Right cardiac atrium (tissue), 5 donors: ENCODE measurements around the gene FSTL4. TPM values are rescaled to one million over a fixed set of nuclear protein-coding genes. Genes with fewer than 3 reads are reported as not detected.
A peak's percentile ranks its signal among the peaks of the same experiment; 100 is the strongest.

ENCODE experiments used
- ATAC-seq, 2 donors: fragments of 200-7000 bp; cut with Tn5 transposase; one replicate each; pipeline versions ENCODE4 v1.8.0 to v1.9.1; 2020; ENCODE audit warnings: moderate library complexity in 2 of 2, mild to moderate bottlenecking in 1 of 2
- DNase-seq, 3 donors: peaks; one replicate each; pipeline ENCODE4 v3.0.0-alpha.2; 2020
- H3K27ac ChIP-seq: one replicate; pipeline ENCODE4 v1.5.1; 2013; ENCODE audit warnings: mild to moderate bottlenecking, low read length, control low read depth, moderate library complexity
- H3K27me3 ChIP-seq: one replicate; pipeline ENCODE4 v1.6.1; 2013; ENCODE audit not compliant: control insufficient read depth, insufficient read depth
- H3K4me1 ChIP-seq: one replicate; pipeline ENCODE4 v1.6.1; 2013; ENCODE audit warnings: low read length; ENCODE audit not compliant: control insufficient read depth, insufficient read depth
- H3K4me3 ChIP-seq: one replicate; pipeline ENCODE4 v1.5.1; 2013; ENCODE audit warnings: low read length, control low read depth
- H3K9me3 ChIP-seq: one replicate; pipeline ENCODE4 v1.6.1; 2013; ENCODE audit warnings: low read length; ENCODE audit not compliant: control insufficient read depth
- WGBS: extraction: QIAGEN DNeasy Blood & Tissue Kit; methylation state at CpG from one replicate; pipeline ENCODE4 v1.1.7; 2013; 5-methylcytosine and 5-hydroxymethylcytosine counted together
- intact Hi-C, 4 donors: fragments of 100-400 bp; cut with DNase I; formaldehyde crosslinking; loops; one replicate each; pipeline versions ENCODE4 v1.11.0 to v1.14.0; 2022 to 2023
- polyA plus RNA-seq: library from polyadenylated mRNA; stranded (reverse); fragments of 200-250 nt; gene quantifications from one replicate; pipeline ENCODE4 v1.2.3, GENCODE V29; 2013
- total RNA-seq, 4 donors: library from RNA; stranded (reverse); fragmentation: NEBNext Ultra II Directional; extraction: Animal tissue kit (Norgen Biotek cat#: 25700); gene quantifications; one replicate each; pipeline ENCODE4 v1.2.1, GENCODE V29; 2021
- donor health status: healthy with polysubstance abuse.
- donor health status: DM: no; HTN: yes; CAD: no.
- donor health status: DM: no; HTN: no; CAD: no.
- donor health status: DM: no; HTN: yes; CAD: no; lungs with severe emphysema.
- donor health status: DM: yes; HTN: yes; CAD: no.

FSTL4 gene
- total and polyA plus RNA-seq, 5 donors, result not detected

DNA sequence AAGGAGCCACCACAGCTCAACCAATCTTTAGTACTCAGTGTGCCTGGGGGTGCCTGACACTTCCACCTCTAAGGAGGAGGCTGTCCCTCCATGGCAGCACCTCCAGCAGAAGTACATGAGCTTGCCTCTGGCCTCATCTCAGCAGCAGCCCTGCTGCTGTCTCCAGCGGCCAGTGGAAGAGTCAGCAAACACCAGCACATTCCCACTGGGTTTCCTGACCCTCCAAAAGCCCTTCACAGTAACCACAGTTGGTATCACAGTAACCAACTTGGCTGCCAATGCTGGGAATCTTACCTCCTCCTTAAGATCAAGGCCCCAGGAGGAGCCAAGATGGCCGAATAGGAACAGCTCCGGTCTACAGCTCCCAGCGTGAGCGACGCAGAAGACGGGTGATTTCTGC lies 29.4 kb downstream of the FSTL4 start:
- H3K4me3 ChIP-seq, result no peak overlapping the region
- intact Hi-C loops, result no loop called here
- no peaks in the 10 kb centered on the region for H3K4me1 ChIP-seq
- 83% methylated on average over 7 of the region's 7 CpGs for WGBS
- no peaks in the 10 kb centered on the region for H3K27me3 ChIP-seq
- no peaks in the 10 kb centered on the region for H3K9me3 ChIP-seq
- ATAC-seq, result no peak
- no peak for DNase-seq
- no peak overlapping the region for H3K27ac ChIP-seq

DNA sequence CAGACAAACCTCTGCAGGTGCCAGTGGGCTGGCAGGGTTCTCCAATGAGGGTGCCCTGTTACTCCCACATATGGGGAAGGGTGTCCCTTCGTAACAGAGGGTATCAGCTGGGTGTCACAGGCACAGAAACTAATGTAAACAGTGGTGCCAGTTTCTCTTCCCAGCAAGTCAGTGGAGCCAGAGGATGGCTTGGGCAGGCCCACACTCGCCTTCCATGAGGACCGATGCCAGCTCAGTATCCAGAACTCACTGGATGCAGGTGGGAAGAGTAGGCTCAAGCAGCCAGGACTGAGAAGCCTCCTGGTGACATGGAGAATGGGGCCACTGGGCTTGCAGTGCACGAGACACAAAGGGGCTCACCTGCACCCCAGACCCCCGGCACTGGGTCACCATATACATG lies 30.4 kb downstream of the FSTL4 start:
- H3K4me1 ChIP-seq, result no peaks in the 10 kb centered on the region
- no peak for DNase-seq
- H3K9me3 ChIP-seq, result no peaks in the 10 kb centered on the region
- ATAC-seq, result peak in 1 of 2 donors; percentile 16
- intact Hi-C loops, result no loop called here
- H3K27me3 ChIP-seq, result no peaks in the 10 kb centered on the region
- H3K27ac ChIP-seq, result no peak overlapping the region
- WGBS, result 80% methylated on average over 5 of the region's 5 CpGs
- H3K4me3 ChIP-seq, result no peak overlapping the region

DNA sequence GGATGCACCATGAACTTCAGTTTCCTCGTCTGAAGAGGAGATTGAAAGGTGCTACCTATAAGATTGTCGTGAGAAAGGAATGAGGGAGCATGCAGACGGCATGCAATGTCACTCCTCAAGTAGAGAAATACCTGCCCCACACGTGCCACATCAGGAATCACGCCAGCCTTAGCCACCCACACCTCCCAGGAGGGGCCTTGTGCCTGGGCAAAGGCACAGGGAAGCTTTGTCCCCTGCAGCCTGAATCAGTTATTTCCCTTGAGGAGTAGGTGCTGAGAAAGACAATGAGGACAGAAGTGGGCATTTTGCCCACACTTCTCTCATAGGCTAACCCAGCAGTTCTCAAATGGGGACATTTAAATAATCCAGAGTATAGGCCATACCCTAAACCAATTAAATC lies 31.0 kb downstream of the FSTL4 start:
- Histone ChIP-seq H3K27ac (no peak overlapping the region), H3K4me3 (no peak overlapping the region), H3K27me3 (no peaks in the 10 kb centered on the region), H3K4me1 (no peaks in the 10 kb centered on the region), H3K9me3 (no peaks in the 10 kb centered on the region)
- ATAC-seq (no peak), DNase-seq (no peak)
- intact Hi-C loops, result no loop called here
- WGBS, result 71% methylated on average over 5 of the region's 5 CpGs

DNA sequence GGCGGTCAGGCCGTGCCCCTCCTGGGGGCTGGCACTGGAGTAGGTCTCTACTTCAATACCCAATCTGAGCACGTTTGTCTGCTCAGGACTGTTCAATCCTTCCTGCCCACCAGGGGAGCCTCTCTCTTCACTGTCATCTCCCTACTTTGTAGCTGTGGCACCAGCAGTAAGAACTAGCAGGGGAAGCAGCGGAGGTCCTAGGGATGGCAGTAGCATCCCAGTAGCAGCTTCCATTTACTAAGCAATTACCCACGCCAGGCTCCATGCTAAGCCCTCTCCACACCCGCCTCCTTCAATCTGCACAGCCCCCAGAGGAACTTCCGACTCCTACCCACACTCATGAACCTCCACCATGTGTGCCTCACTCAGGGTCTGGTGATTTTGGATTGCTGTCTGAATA lies 31.7 kb downstream of the FSTL4 start:
- Histone ChIP-seq H3K27me3 (no peaks in the 10 kb centered on the region), H3K4me1 (no peaks in the 10 kb centered on the region), H3K27ac (no peak overlapping the region), H3K4me3 (no peak overlapping the region), H3K9me3 (no peaks in the 10 kb centered on the region)
- WGBS, result 78% methylated on average over 7 of the region's 7 CpGs
- DNase-seq (no peak), ATAC-seq (no peak)
- intact Hi-C loops, result no loop called here

DNA sequence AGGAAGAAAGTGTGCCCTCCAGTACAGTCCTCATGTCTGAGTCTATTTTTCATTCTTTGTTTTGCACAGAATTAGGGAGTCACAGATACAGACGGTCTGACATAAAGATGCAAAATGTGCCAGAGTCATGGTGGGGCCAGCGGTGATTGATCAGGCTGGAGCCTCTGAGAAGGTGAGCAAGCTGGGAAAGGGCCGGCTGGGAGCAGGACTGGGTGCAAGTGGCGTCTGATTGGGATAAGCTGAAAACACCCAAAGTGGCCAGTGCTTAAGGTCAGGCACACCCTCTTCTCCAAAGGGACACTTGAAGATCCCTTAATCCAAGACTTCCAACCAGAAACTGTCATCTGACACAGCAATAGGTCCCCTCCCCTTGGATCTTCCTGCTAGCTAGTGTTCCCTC lies 32.6 kb downstream of the FSTL4 start:
- ATAC-seq, result no peak
- Histone ChIP-seq H3K9me3 (no peaks in the 10 kb centered on the region), H3K4me3 (no peak overlapping the region), H3K4me1 (no peaks in the 10 kb centered on the region), H3K27me3 (no peaks in the 10 kb centered on the region), H3K27ac (no peak overlapping the region)
- intact Hi-C loops, result no loop called here
- DNase-seq, result no peak
- WGBS, result 81% methylated on average over 4 of the region's 4 CpGs

DNA sequence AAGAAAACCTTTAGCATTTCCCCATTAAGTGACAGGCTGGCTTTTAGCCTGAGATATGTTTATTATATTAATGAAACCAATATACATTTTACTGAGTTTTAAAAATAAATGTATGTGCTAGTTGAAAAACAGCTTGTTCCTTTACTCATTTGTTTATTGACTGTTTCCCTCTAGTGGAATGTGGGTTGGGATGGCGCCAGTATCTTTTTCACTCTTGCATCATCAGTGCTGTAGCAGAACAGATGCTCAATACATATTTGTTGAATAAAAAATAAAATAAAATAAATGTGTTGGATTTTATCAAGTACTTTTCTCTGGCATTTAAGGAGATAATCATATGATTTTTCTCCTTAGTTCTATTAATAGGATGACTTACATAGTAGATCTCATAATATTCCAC lies 43.0 kb downstream of the FSTL4 start:
- no peak overlapping the region for H3K4me3 ChIP-seq
- DNase-seq (no peak), ATAC-seq (no peak)
- H3K9me3 ChIP-seq, result no peaks in the 10 kb centered on the region
- H3K27me3 ChIP-seq, result no peaks in the 10 kb centered on the region
- intact Hi-C loops, result no loop called here
- H3K4me1 ChIP-seq, result no peaks in the 10 kb centered on the region
- no peak overlapping the region for H3K27ac ChIP-seq
- WGBS, result 71% methylated on average over 1 of the region's 1 CpG

DNA sequence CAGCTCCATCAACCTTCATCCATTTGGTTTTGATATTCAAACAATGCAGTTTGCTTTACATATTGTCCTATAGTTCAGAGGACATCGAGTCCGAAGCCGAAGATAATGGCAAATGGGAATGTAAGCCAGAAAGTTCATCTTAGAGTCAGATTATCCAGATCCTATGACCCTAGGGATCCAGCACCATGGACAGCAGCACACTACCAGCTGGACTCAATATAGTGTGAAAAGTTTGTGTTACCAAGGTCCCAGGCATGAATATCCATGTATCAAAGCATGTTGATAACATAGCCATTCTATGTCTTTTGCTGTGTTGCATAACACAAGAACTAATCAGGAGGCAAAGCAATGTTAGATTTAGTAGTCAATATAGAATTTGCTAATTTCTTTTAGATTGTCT lies 46.3 kb downstream of the FSTL4 start:
- intact Hi-C loops, result no loop called here
- H3K9me3 ChIP-seq, result no peaks in the 10 kb centered on the region
- H3K27me3 ChIP-seq, result no peaks in the 10 kb centered on the region
- no peaks in the 10 kb centered on the region for H3K4me1 ChIP-seq
- H3K27ac ChIP-seq, result no peak overlapping the region
- peak in 1 of 3 donors; percentile 60 for DNase-seq
- 56% methylated on average over 3 of the region's 3 CpGs for WGBS
- no peak overlapping the region for H3K4me3 ChIP-seq
- ATAC-seq, result no peak

DNA sequence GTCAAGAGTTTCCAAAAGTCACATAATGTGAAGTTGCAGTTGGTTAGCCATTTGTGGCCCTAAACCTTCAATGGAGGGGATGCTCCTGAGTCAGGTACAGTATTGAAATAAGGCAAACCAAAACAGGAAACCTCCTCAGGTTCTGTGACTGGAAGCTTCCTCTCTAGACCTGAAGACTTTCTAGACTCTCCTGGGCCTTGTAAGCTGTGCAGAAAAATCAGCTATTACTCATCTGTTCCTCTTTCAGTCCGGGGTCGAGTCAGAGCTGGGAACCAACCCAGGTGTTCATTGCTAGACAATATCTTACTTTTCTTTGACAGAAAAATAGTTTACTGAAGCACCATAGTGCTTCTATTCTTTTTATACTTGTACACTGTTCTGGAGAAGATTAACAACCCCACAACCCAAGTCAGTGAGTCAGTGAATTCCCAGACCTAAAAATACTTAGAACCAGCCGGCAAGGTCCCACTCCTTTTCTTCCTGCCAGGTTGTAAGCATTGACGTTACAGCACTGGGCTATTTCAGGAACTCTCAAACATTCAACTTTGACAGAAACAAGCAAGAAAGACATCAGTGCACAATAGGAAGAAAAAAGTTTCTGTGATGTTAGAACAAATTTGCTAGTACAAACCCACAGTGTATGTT lies 47.3 kb downstream of the FSTL4 start:
- DNase-seq (no peak), ATAC-seq (no peak)
- H3K4me3 ChIP-seq, result no peak overlapping the region
- intact Hi-C loops, result no loop called here
- no peaks in the 10 kb centered on the region for H3K27me3 ChIP-seq
- 68% methylated on average over 4 of the region's 4 CpGs for WGBS
- H3K9me3 ChIP-seq, result no peaks in the 10 kb centered on the region
- H3K4me1 ChIP-seq, result no peaks in the 10 kb centered on the region
- no peak overlapping the region for H3K27ac ChIP-seq

DNA sequence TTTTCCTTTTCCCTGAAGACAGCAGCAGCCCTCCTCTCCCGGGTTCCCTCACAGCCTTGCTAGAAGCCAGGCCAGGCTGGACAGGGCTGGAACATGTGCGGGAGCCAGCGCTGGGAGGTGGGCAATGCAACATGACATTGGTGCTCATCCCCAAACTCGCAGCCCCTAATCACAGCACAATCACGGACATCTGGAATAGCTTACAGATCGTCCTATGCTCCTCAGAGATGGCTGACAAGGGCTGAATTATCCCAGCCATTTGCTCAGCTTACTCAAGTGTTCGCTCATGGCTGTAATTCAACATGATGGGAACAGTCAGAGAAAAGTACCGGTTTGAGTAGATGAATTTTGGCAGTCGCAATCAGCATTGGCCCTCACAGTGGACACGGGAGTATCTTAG lies 49.8 kb downstream of the FSTL4 start:
- no peak for DNase-seq
- no peak for ATAC-seq
- H3K9me3 ChIP-seq, result no peaks in the 10 kb centered on the region
- no peak overlapping the region for H3K4me3 ChIP-seq
- no peaks in the 10 kb centered on the region for H3K27me3 ChIP-seq
- WGBS, result 73% methylated on average over 10 of the region's 10 CpGs
- no peaks in the 10 kb centered on the region for H3K4me1 ChIP-seq
- H3K27ac ChIP-seq, result no peak overlapping the region
- intact Hi-C loops, result no loop called here

DNA sequence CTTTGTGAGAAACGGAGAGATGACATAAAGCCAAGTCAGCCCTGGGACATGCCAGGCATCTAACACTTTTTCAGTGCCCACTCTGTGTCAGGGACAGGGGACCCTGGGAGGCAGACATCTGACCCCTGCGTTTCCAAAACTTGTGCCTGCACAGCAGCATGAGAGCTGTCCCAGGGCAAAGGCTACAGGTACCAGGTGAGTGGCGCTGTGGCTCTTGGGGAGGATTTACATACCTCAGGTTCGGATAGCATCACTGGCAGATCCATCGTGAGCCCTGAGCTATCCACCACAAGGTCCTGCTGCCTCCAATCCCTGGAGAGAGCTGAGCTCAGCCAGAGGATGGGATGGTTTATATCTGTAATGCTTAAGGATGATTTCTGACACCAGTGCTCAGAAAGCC lies 52.4 kb downstream of the FSTL4 start:
- no peak for ATAC-seq
- 56% methylated on average over 5 of the region's 5 CpGs for WGBS
- intact Hi-C loops, result no loop called here

DNA sequence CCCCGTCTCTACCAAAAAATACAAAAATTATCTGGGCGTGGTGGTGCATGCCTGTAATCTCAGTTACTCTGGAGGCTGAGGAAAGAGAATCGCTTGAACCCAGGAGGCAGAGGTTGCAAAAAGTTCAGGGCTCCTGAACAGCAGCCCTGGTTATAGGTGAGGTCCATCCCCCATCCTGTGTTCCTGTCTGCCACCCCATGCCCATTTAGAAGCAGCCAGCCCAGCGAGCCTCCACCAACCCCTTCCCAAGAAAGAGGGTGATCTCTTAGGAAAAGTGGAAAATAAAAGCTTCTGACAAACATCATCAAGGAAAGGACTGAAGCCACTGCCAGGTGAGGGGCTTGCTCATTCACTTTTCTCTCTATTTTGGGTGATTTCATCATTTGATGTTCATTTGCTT lies 55.8 kb downstream of the FSTL4 start:
- 74% methylated on average over 4 of the region's 4 CpGs for WGBS
- Histone ChIP-seq H3K27me3 (no peaks in the 10 kb centered on the region), H3K27ac (no peak overlapping the region), H3K4me3 (no peak overlapping the region), H3K4me1 (no peaks in the 10 kb centered on the region), H3K9me3 (no peaks in the 10 kb centered on the region)
- no peak for DNase-seq
- no peak for ATAC-seq
- intact Hi-C loops, result no loop called here

More for the DNA sequence above, 52.4 kb downstream of the FSTL4 start:
- no peak overlapping the region for H3K27ac ChIP-seq
- H3K4me3 ChIP-seq, result no peak overlapping the region
- no peaks in the 10 kb centered on the region for H3K9me3 ChIP-seq
- no peak for DNase-seq
- no peaks in the 10 kb centered on the region for H3K4me1 ChIP-seq
- H3K27me3 ChIP-seq, result no peaks in the 10 kb centered on the region

DNA sequence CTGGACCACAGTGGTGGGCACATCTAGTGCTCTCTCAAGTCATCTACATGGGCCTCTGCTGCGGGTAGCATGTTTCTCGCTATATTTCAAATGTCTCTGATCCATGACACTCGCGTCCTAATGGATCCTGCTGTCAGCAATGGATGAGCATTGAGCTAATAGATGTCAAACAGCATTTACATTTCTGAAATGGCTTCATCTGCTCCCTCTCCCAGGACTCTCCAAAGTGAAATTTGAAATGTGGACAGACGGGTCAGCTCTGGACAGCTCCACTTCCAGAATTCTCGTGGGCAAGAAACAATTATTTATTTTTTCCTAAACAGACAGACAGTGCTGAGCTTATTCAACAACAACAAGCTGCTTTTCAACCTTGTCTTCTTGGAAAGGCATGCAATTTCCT lies 58.1 kb downstream of the FSTL4 start:
- Histone ChIP-seq H3K27me3 (no peaks in the 10 kb centered on the region), H3K9me3 (no peaks in the 10 kb centered on the region), H3K4me1 (no peaks in the 10 kb centered on the region), H3K27ac (no peak overlapping the region), H3K4me3 (no peak overlapping the region)
- intact Hi-C loops, result no loop called here
- DNase-seq, result no peak
- no peak for ATAC-seq
- 69% methylated on average over 6 of the region's 6 CpGs for WGBS
